K562 (cell line): ENCODE results near the gene UPF2. TPM values are rescaled to one million over a fixed set of nuclear protein-coding genes. Genes with fewer than 3 reads are reported as not detected.

Source experiments
- ARID3A ChIP-seq: IDR thresholded peaks from 2 replicates; pipeline ENCODE4 v1.6.1; 2012; ENCODE audit warnings: low read depth, low read length, improper control_type of control experiment, borderline replicate concordance
- BRF1 ChIP-seq: IDR thresholded peaks from 3 replicates; pipeline ENCODE4 v1.6.1; 2011; ENCODE audit warnings: borderline replicate concordance, mild to moderate bottlenecking; ENCODE audit not compliant: insufficient read length; ENCODE audit errors: extremely low read depth
- CEBPG ChIP-seq, 3 experiments: fragments of 200-800 bp in 1 of 3; sonication (Bioruptor generic) in 1 of 3; sonication (generic) in 1 of 3; formaldehyde crosslinking in 1 of 3; IDR thresholded peaks in 2 of 3; conservative IDR thresholded peaks in 1 of 3; 2 replicates each; pipeline versions ENCODE4 v1.6.1 to v1.8.0; 2016 to 2022; ENCODE audit warnings: missing compliant biosample characterization in 2 of 3, missing genetic modification characterization in 2 of 3, mild to moderate bottlenecking in 1 of 3, missing genetic modification reagents in 1 of 3
- DNMT1 ChIP-seq: fragments of 450-650 bp; IDR thresholded peaks from 2 replicates; pipeline ENCODE4 v1.6.1; 2016; ENCODE audit warnings: antibody characterized with exemption, mild to moderate bottlenecking
- FOXA3 ChIP-seq, 2 experiments: fragments of 450-650 bp in 1 of 2; sonication (generic) in 1 of 2; formaldehyde crosslinking; IDR thresholded peaks in 1 of 2; conservative IDR thresholded peaks in 1 of 2; 2 replicates each; pipeline versions ENCODE4 v1.4.0 to v1.8.0; 2020 to 2022; ENCODE audit warnings: mild to moderate bottlenecking in 2 of 2, missing genetic modification reagents in 1 of 2
- JUNB ChIP-seq: fragments of 450-650 bp; formaldehyde crosslinking; conservative IDR thresholded peaks from 2 replicates; pipeline ENCODE4 v1.4.0; 2020; ENCODE audit warnings: mild to moderate bottlenecking
- MECOM ChIP-seq: fragments of 250-450 bp; sonication (Bioruptor Pico); IDR thresholded peaks from 2 replicates; pipeline ENCODE4 v1.8.0; 2022; ENCODE audit warnings: inconsistent platforms
- NFE2L1 ChIP-seq: fragments of 450-650 bp; IDR thresholded peaks from 2 replicates; pipeline ENCODE4 v1.6.1; 2016; ENCODE audit warnings: missing genetic modification characterization, low read depth, mild to moderate bottlenecking, missing compliant biosample characterization, moderate library complexity, borderline replicate concordance
- POU5F1 ChIP-seq: fragments of 150-350 bp; IDR thresholded peaks from 2 replicates; pipeline ENCODE4 v1.6.1; 2014; ENCODE audit warnings: borderline replicate concordance, low read length, low read depth, mild to moderate bottlenecking; ENCODE audit not compliant: partially characterized antibody
- RBM17 ChIP-seq: fragments of 200-400 bp; formaldehyde crosslinking; IDR thresholded peaks from 2 replicates; pipeline ENCODE4 v1.6.1; 2017; ENCODE audit warnings: low read depth, mild to moderate bottlenecking, low read length, borderline replicate concordance
- SMAD1 ChIP-seq: fragments of 150-350 bp; IDR thresholded peaks from 2 replicates; pipeline ENCODE4 v1.6.1; 2014; ENCODE audit warnings: low read length, low read depth; ENCODE audit not compliant: partially characterized antibody
- SMARCC2 ChIP-seq: fragments of 450-650 bp; IDR thresholded peaks from 2 replicates; pipeline ENCODE4 v1.6.1; 2017; ENCODE audit warnings: antibody characterized with exemption, moderate library complexity, mild to moderate bottlenecking, low read depth
- TAF15 ChIP-seq: fragments of 200-400 bp; formaldehyde crosslinking; IDR thresholded peaks from 2 replicates; pipeline ENCODE4 v1.6.1; 2017; ENCODE audit warnings: mild to moderate bottlenecking, low read depth, low read length, moderate library complexity
- TRIM24 ChIP-seq, 2 experiments: fragments of 450-650 bp; IDR thresholded peaks; 2 replicates each; pipeline ENCODE4 v1.6.1; 2016
- ZBTB7A ChIP-seq: IDR thresholded peaks from 2 replicates; pipeline ENCODE4 v1.6.1; 2011; ENCODE audit warnings: low read depth, mild to moderate bottlenecking, low read length, moderate library complexity, borderline replicate concordance; ENCODE audit not compliant: control insufficient read depth
- ZNF23 ChIP-seq: fragments of 250-450 bp; sonication (Bioruptor Pico); IDR thresholded peaks from 2 replicates; pipeline ENCODE4 v1.4.0; 2020; ENCODE audit warnings: mild to moderate bottlenecking
- ZNF384 ChIP-seq: IDR thresholded peaks from 2 replicates; pipeline ENCODE4 v1.6.1; 2012; ENCODE audit warnings: low read depth, low read length, improper control_type of control experiment
- ZNF668 ChIP-seq: fragments of 250-450 bp; sonication (Bioruptor Pico); IDR thresholded peaks from 2 replicates; pipeline ENCODE4 v1.8.0; 2022; ENCODE audit warnings: mild to moderate bottlenecking, inconsistent platforms
- polyA plus RNA-seq, 8 experiments: library from polyadenylated mRNA; depleted of rRNA in 4 of 8; stranded (reverse) in 5 of 8; unstranded in 3 of 8; fragments of >200 nt; fragmentation: Nextera tagmentation in 2 of 8; fragmentation: Illumina TruSeq in 1 of 8; extraction: Ambion mirVana in 2 of 8; extraction: Trizol in 1 of 8; gene quantifications; 2 replicates each; pipeline versions ENCODE4 v1.2.1 to v1.2.3, GENCODE V29; 2011 to 2014; ENCODE audit warnings: inconsistent platforms in 1 of 8, missing spikeins in 1 of 8
- total RNA-seq, 7 experiments: library from RNA; depleted of rRNA in 6 of 7; stranded (reverse); fragments of >200 nt in 6 of 7; fragmentation: Illumina TruSeq in 2 of 7; extraction: Trizol in 2 of 7; gene quantifications; 2 replicates each; pipeline versions ENCODE4 v1.2.1 to v1.2.3, GENCODE V29; 2011 to 2021; ENCODE audit warnings: low replicate concordance in 1 of 7
- TF ChIP-seq, protein P1 (sequence below): fragments of 250-450 bp; sonication (Bioruptor Pico); IDR thresholded peaks from 2 replicates; pipeline ENCODE4 v1.5.0; 2020; ENCODE audit warnings: mild to moderate bottlenecking
- TF ChIP-seq, protein P2 (sequence below): sonication (generic); formaldehyde crosslinking; IDR thresholded peaks from 2 replicates; pipeline ENCODE4 v1.8.0; 2022; ENCODE audit warnings: mild to moderate bottlenecking, missing genetic modification reagents
- TF ChIP-seq, protein P3 (sequence below): sonication (generic); formaldehyde crosslinking; IDR thresholded peaks from 2 replicates; pipeline ENCODE4 v1.8.0; 2022; ENCODE audit warnings: mild to moderate bottlenecking, missing genetic modification reagents

The UPF2 gene
- total and polyA plus RNA-seq, 9 of the 15 experiments (the other 6 are each of a cell fraction or from before 2014, with no cell fraction given), result 13.9 to 37.7 (median 23.7) TPM

DNA sequence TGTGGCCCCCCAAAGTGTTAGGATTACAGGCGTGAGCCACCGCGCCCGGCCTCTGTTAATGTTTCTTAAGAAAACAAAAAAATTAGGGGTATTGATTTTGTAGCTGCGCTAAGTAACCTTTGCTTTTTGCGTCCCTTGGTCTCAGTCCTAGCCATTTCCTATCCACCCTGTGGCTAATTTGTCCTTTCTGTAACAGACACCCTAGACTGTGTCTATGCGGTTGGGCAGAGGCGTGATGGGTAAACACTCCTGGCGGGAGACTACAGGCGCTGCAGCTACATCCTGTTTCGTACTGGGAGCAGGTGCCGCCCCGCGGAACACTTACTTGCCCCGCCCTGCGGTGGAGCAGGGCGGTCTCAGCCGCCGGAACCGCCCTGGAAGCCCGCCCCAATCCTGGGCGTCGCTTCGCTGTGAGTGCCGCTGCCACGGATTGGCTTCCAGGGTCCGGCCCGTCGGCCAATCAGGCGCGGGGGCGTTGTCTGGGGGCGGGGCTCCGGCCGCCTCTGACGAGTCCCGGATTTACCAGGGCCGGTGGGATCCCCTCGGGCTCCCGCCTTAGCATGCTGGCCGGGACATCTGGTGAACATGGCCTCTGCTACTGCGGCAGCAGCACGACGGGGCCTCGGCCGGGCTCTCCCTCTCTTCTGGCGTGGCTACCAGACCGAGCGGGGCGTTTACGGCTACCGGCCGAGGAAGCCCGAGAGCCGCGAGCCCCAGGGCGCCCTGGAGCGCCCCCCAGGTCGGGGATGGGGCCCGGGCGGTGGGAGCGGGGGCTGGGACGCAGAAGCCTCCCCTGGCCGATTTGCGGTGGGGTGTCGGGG lies 26.1 kb upstream of the UPF2 start, which contains the start of gene DHTKD1 (continued):
- TF ChIP-seq, protein P1, sequence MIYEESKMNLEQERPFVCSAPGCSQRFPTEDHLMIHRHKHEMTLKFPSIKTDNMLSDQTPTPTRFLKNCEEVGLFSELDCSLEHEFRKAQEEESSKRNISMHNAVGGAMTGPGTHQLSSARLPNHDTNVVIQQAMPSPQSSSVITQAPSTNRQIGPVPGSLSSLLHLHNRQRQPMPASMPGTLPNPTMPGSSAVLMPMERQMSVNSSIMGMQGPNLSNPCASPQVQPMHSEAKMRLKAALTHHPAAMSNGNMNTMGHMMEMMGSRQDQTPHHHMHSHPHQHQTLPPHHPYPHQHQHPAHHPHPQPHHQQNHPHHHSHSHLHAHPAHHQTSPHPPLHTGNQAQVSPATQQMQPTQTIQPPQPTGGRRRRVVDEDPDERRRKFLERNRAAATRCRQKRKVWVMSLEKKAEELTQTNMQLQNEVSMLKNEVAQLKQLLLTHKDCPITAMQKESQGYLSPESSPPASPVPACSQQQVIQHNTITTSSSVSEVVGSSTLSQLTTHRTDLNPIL (CRISPR knock-in tag), result no peak
- TF ChIP-seq ARID3A (no peak), SMAD1 (no peak), TRIM24 (IDR thresholded peaks at IDR 0.05) (peak in 1 of 2 experiments; percentile 76; a peak in 2 of 4 replicates), DNMT1 (no peak), JUNB (CRISPR knock-in tag) (no peak), ZNF384 (peak; percentile 17; the same call in 1 of the 2 replicates), MECOM (CRISPR knock-in tag) (no peak), NFE2L1 (tag) (no peak), ZNF668 (CRISPR knock-in tag) (no peak), SMARCC2 (no peak; the same call in 1 of the 2 replicates), BRF1 (no peak), TAF15 (no peak), POU5F1 (no peak), CEBPG (CRISPR knock-in tag; IDR thresholded peaks at IDR 0.05) (no peak), CEBPG (tag; conservative IDR thresholded peaks at IDR 0.05 in 1 of 2, IDR thresholded peaks at IDR 0.05 in 1 of 2) (no peak), FOXA3 (CRISPR knock-in tag; conservative IDR thresholded peaks at IDR 0.05 in 1 of 2, IDR thresholded peaks at IDR 0.05 in 1 of 2) (peak in 1 of 2 experiments; percentile 72; a peak in 3 of 4 replicates), ZNF23 (CRISPR knock-in tag) (no peak), RBM17 (no peak), ZBTB7A (peak; percentile 53; the same call in 1 of the 2 replicates)
- TF ChIP-seq, protein P2, sequence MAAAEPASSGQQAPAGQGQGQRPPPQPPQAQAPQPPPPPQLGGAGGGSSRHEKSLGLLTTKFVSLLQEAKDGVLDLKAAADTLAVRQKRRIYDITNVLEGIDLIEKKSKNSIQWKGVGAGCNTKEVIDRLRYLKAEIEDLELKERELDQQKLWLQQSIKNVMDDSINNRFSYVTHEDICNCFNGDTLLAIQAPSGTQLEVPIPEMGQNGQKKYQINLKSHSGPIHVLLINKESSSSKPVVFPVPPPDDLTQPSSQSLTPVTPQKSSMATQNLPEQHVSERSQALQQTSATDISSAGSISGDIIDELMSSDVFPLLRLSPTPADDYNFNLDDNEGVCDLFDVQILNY (CRISPR knock-in tag), result no peak
- TF ChIP-seq, protein P3, sequence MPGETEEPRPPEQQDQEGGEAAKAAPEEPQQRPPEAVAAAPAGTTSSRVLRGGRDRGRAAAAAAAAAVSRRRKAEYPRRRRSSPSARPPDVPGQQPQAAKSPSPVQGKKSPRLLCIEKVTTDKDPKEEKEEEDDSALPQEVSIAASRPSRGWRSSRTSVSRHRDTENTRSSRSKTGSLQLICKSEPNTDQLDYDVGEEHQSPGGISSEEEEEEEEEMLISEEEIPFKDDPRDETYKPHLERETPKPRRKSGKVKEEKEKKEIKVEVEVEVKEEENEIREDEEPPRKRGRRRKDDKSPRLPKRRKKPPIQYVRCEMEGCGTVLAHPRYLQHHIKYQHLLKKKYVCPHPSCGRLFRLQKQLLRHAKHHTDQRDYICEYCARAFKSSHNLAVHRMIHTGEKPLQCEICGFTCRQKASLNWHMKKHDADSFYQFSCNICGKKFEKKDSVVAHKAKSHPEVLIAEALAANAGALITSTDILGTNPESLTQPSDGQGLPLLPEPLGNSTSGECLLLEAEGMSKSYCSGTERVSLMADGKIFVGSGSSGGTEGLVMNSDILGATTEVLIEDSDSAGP (CRISPR knock-in tag), result no peak
